Heart left ventricle (tissue), 16 donors: ENCODE results near the gene CFAP46. TPM values are rescaled to one million over a fixed set of nuclear protein-coding genes. Genes with fewer than 3 reads are reported as not detected.

Source experiments
- ATAC-seq, 4 donors: fragments of 200-7000 bp; cut with Tn5 transposase; one replicate each; pipeline ENCODE4 v1.9.1; 2020 to 2022; ENCODE audit warnings: moderate library complexity in 4 of 4, mild to moderate bottlenecking in 3 of 4, moderate number of reproducible peaks in 1 of 4
- DNase-seq, 5 donors: peaks; one replicate each; pipeline ENCODE4 v3.0.0-alpha.2; 2020
- H3K27ac ChIP-seq, 12 donors: fragments of 200-600 bp; sonication (generic) in 4 of 12; one replicate each; pipeline versions ENCODE4 v1.5.0 to v1.8.0; 2016 to 2022; ENCODE audit warnings: mild to moderate bottlenecking in 2 of 12
- H3K27me3 ChIP-seq, 9 donors: fragments of 200-600 bp; sonication (generic) in 2 of 9; one replicate each; pipeline versions ENCODE4 v1.5.1 to v1.8.0; 2016 to 2022; ENCODE audit warnings: mild to moderate bottlenecking in 3 of 9
- H3K36me3 ChIP-seq, 9 donors: fragments of 200-600 bp; sonication (generic) in 2 of 9; one replicate each; pipeline versions ENCODE4 v1.5.0 to v1.8.0; 2018 to 2022; ENCODE audit warnings: mild to moderate bottlenecking in 2 of 9
- H3K4me1 ChIP-seq, 12 donors: fragments of 200-600 bp; sonication (generic) in 4 of 12; one replicate each; pipeline versions ENCODE4 v1.5.0 to v1.8.0; 2016 to 2022; ENCODE audit warnings: mild to moderate bottlenecking in 3 of 12
- H3K4me3 ChIP-seq, 12 donors: fragments of 200-600 bp; sonication (generic) in 4 of 12; one replicate each; pipeline versions ENCODE4 v1.5.0 to v1.8.0; 2017 to 2022; ENCODE audit warnings: mild to moderate bottlenecking in 9 of 12, moderate library complexity in 4 of 12
- H3K9me3 ChIP-seq, 12 donors: fragments of 200-600 bp; sonication (generic) in 4 of 12; one replicate each; pipeline versions ENCODE4 v1.5.0 to v1.8.0; 2016 to 2022; ENCODE audit warnings: mild to moderate bottlenecking in 1 of 12
- POLR2A ChIP-seq, 2 donors: fragments of 450-650 bp; IDR thresholded peaks; one replicate each; pipeline ENCODE4 v1.6.1; 2017; ENCODE audit warnings: antibody characterized with exemption in 2 of 2, mild to moderate bottlenecking in 2 of 2, moderate library complexity in 2 of 2
- WGBS, 4 donors: extraction: QIAGEN DNeasy Blood & Tissue Kit in 2 of 4; methylation state at CpG; one replicate each; pipeline versions ENCODE4 v1.1.5 to v1.1.7; 2013 to 2018; 5-methylcytosine and 5-hydroxymethylcytosine counted together
- intact Hi-C, 10 donors: fragments of 100-400 bp; cut with DNase I; formaldehyde crosslinking; loops; one replicate each; pipeline versions ENCODE4 v1.11.1 to v1.14.2; 2022
- polyA plus RNA-seq, 2 donors: library from polyadenylated mRNA; stranded (reverse); fragments of 200-250 nt; gene quantifications; one replicate each; pipeline ENCODE4 v1.2.3, GENCODE V29; 2013
- total RNA-seq, 9 donors: library from RNA; depleted of rRNA in 2 of 9; stranded (reverse); fragments of >200 nt in 2 of 9; fragmentation: NEBNext Ultra II Directional in 3 of 9; extraction: Animal tissue kit (Norgen Biotek cat#: 25700) in 3 of 9; gene quantifications; one replicate each; pipeline versions ENCODE4 v1.1.0 to v1.2.4, GENCODE V29; 2016 to 2023
- TF ChIP-seq, protein P1 (sequence below), 12 donors: fragments of 200-600 bp; sonication (generic) in 4 of 12; IDR thresholded peaks; one replicate each; pipeline versions ENCODE4 v1.5.0 to v1.8.0; 2018 to 2022; ENCODE audit warnings: antibody characterized with exemption in 12 of 12, mild to moderate bottlenecking in 5 of 12
- donor health status: ischemic (EF 13 %, LVEDD 7.1; RV severe dilation, severe dysfunction).
- donor health status: healthy with polysubstance abuse.
- donor health status: DM: no; HTN: yes; CAD: no.
- donor health status: DM: no; HTN: no; CAD: no.
- donor health status: ischemic (EF 25% LVEDD 6.9; RV normal size, moderate dysfunction).
- donor health status: ischemic (EF 25% LVEDD 5.7; RV mildly dilated, moderate dysfunction).
- donor health status: healthy.
- donor health status: DM: yes; HTN: yes; CAD: no.
- donor health status: ischemic (EF 35%, LVEDD 5.7; RV mildly dilated, moderate dysfunction).
- donor health status: nonischemic (EF 11% LVEDD 7.7; RV severe dilation, severe dysfunction).
- donor health status: DM: yes; HTN: yes; CAD: no.
- donor health status: PGD.
- donor health status: ischemic (EF 29% LVEDD 5.4; RV normal size, mild dysfunction).
- donor health status: nonischemic (EF 23%, LVEDD 6.1; RV moderate dilation, normal function).

Gene CFAP46
- total and polyA plus RNA-seq, 11 donors, result 0.61 to 1.8 (median 0.95) TPM

DNA sequence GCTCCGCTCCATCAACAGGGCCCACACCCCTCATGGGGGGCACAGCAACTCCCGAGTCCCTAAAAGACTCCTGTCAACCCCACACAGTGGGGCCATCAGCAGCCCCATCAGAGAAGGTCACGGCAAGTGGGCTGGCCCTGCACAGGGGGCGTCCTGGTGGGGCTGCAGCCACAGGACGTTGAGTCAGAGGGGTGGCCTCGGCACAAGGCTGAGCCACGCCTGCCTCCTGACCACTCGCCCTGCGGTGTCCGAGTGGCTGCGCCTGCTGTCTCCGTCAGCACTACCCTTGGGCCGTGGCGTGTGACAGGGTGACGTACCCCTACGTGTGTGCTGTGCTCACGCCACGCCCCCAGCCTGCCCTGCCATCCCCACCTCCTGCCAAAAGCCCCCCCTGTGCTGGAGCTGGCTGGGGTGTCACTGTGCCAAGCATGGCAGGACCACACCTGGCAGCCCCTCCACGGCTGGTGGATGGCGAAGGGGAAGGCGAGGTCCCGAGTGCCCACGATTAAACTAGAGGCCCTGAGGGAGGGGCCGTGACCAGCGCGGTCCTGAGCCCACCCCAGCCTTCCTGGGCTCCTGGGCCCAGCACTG, 130.4 kb downstream of the CFAP46 start:
- ATAC-seq (no peak), DNase-seq (peak in 3 of 5 donors; percentile 3 to 58 (median 19))
- Histone ChIP-seq H3K27me3 (peaks cover 0 to 55% (median 11%) of the 10 kb centered on the region in 9 donors), H3K27ac (no peak overlapping the region), H3K4me1 (no peaks in the 10 kb centered on the region), H3K36me3 (no peaks in the 10 kb centered on the region), H3K4me3 (no peak overlapping the region), H3K9me3 (no peaks in the 10 kb centered on the region)
- 81 to 89% (median 85%) methylated on average over 18 to 26 of the region's 26 CpGs for WGBS, 4 donors
- TF ChIP-seq, protein P1, sequence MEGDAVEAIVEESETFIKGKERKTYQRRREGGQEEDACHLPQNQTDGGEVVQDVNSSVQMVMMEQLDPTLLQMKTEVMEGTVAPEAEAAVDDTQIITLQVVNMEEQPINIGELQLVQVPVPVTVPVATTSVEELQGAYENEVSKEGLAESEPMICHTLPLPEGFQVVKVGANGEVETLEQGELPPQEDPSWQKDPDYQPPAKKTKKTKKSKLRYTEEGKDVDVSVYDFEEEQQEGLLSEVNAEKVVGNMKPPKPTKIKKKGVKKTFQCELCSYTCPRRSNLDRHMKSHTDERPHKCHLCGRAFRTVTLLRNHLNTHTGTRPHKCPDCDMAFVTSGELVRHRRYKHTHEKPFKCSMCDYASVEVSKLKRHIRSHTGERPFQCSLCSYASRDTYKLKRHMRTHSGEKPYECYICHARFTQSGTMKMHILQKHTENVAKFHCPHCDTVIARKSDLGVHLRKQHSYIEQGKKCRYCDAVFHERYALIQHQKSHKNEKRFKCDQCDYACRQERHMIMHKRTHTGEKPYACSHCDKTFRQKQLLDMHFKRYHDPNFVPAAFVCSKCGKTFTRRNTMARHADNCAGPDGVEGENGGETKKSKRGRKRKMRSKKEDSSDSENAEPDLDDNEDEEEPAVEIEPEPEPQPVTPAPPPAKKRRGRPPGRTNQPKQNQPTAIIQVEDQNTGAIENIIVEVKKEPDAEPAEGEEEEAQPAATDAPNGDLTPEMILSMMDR (IDR thresholded peaks at IDR 0.05), result no peak
- TF ChIP-seq POLR2A (IDR thresholded peaks at IDR 0.05), result no peak
- intact Hi-C loops, result no loop called here

DNA sequence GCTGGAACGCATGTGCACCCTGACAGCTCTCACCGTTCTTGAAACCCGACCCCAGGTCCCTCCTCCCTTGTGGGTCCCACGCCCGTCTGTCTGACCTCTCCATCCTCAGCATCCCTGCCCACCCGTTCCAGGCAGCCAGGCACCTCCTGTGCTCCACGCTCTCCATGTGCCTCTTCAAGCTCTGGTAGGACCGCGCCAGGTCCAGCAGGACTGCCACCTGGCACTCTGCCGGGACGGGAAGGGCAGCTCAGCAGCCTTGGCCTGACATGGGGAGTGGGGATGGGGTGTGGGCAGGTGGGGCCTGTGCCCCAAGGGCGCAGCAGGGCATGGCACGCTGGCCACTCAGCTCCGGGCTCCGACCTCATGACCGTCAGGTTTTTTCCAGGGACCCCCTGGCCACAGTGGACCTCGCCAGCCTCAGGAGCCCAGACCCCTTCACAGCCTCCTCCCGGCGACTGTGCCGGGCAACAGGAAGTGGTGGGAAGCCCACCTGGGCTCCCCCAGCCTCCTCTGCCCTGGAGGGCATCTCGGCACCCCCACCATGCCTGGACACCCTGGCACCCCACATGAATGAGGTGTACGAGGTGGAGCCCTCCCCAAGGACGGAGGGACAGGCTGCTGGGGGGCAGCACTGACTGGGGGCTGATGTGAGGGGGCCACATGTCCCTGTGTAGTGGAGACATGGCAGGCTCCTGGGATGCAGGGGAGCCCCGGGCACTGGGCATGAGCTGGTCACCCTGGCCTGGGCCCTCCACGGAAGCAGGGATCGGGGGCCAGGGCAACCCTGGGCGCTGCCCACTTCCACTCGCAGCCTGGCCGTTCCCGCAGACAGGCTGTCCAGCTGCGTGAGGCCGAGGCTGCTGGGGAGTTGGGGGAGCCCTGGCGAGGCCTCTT, 131.3 kb downstream of the CFAP46 start:
- no peak for TF ChIP-seq POLR2A (IDR thresholded peaks at IDR 0.05)
- TF ChIP-seq, protein P1 (IDR thresholded peaks at IDR 0.05), result no peak
- H3K36me3 ChIP-seq, result no peaks in the 10 kb centered on the region
- no peaks in the 10 kb centered on the region for H3K9me3 ChIP-seq
- peak in 3 of 5 donors; percentile 15 to 59 (median 22) for DNase-seq
- no peak overlapping the region for H3K4me3 ChIP-seq
- ATAC-seq, result no peak
- intact Hi-C loops, result no loop called here
- no peak overlapping the region for H3K27ac ChIP-seq
- WGBS, 4 donors, result 62 to 72% (median 71%) methylated on average over 26 to 33 of the region's 33 CpGs
- H3K27me3 ChIP-seq, result peaks cover 0 to 51% (median 10%) of the 10 kb centered on the region in 9 donors
- no peaks in the 10 kb centered on the region for H3K4me1 ChIP-seq

DNA sequence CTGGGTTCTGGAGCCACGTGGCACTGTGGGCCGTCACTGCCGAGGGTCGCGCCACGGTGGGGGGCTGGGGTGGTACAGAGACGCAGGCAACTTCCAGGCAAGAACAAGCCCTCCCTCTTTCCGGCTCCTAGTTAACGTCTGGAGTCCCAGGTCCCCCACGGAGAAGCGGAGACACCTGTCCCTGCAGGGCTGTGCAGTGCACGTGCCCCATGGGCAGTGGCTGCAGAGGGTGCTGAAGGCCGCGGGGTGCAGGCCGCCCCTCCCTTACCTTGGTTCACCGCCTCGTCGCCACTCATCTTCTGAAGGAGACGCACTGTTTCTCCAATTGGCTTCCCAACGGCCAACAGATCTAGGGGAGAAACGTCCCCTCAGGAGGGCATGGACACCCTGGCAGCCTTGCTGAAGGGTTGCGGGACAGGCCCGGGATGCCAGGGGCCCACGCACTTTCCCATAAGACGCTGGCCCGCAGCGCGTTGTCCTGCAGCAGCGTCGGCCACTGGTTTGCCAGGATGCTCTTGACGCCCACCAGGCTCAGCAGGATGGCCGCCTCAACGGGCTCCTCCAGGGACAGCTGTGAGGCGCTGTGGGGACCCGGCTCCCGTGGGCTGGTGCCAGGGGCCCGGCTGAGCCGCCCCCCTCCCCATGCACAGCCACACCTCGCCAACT, 132.1 kb downstream of the CFAP46 start:
- H3K4me1 ChIP-seq, result no peaks in the 10 kb centered on the region
- no peak overlapping the region for H3K27ac ChIP-seq
- intact Hi-C loops, result no loop called here
- WGBS, 4 donors, result 72 to 83% (median 79%) methylated on average over 33 to 39 of the region's 39 CpGs
- H3K27me3 ChIP-seq, result peaks cover 0 to 43% (median 10%) of the 10 kb centered on the region in 9 donors
- no peaks in the 10 kb centered on the region for H3K36me3 ChIP-seq
- ATAC-seq (no peak), DNase-seq (peak in 2 of 5 donors; percentile 5 to 20)
- H3K4me3 ChIP-seq, result no peak overlapping the region
- H3K9me3 ChIP-seq, result no peaks in the 10 kb centered on the region
- TF ChIP-seq POLR2A (IDR thresholded peaks at IDR 0.05), result no peak
- TF ChIP-seq, protein P1 (IDR thresholded peaks at IDR 0.05), result no peak
